GOT3 (cell line): Measurements from ENCODE around the gene GDF2.

Experiments
- DNase-seq: peaks from one replicate; lab custom pipeline; 2025; ENCODE audit warnings: mixed read lengths; lab: John Stamatoyannopoulos, UW

Gene GDF2

GRCh38 chr10:47369251-47369894 is 47.1 kb downstream of the GDF2 start:
- DNase-seq, result no peak

- no peak for DNase-seq
Measured at GRCh38 chr10:47370015-47370767, 47.9 kb downstream of the GDF2 start.

- DNase-seq, result no peak
Measured at GRCh38 chr10:47370878-47371277, 48.6 kb downstream of the GDF2 start.

- DNase-seq, result no peak
Measured at GRCh38 chr10:47371629-47372485, 49.6 kb downstream of the GDF2 start.

- no peak for DNase-seq
Measured at GRCh38 chr10:47372726-47373125, 50.5 kb downstream of the GDF2 start.

- no peak for DNase-seq
Measured at GRCh38 chr10:47374611-47375536, 52.6 kb downstream of the GDF2 start.

- no peak for DNase-seq
Measured at GRCh38 chr10:47376522-47377220, 54.4 kb downstream of the GDF2 start.
